H9 (cell line): Measurements from ENCODE around the gene COPS8. TPM values are rescaled to one million over a fixed set of nuclear protein-coding genes. Genes with fewer than 3 reads are reported as not detected.

ENCODE experiments used
- DNase-seq: peaks from one replicate; pipeline ENCODE4 v3.0.0-alpha.2; 2017
- H2AFZ ChIP-seq: one replicate; pipeline ENCODE4 v1.6.1; 2013; ENCODE audit warnings: mild to moderate bottlenecking, low read length, control low read depth, moderate library complexity
- H2AK5ac ChIP-seq: 2 replicates; pipeline ENCODE4 v1.6.1; 2013; ENCODE audit warnings: low read length, control low read depth, mixed read lengths; ENCODE audit not compliant: insufficient read length
- H2BK120ac ChIP-seq: one replicate; pipeline ENCODE4 v1.6.1; 2013; ENCODE audit warnings: low read depth, mild to moderate bottlenecking, low read length, control low read depth, inconsistent platforms; ENCODE audit not compliant: poor library complexity, severe bottlenecking
- H2BK12ac ChIP-seq: 2 replicates; pipeline ENCODE4 v1.6.1; 2013; ENCODE audit warnings: low read length, control low read depth, mixed read lengths, low read depth; ENCODE audit not compliant: insufficient read length
- H2BK15ac ChIP-seq: 2 replicates; pipeline ENCODE4 v1.6.1; 2013; ENCODE audit warnings: low read depth, low read length, control low read depth
- H2BK20ac ChIP-seq: one replicate; pipeline ENCODE4 v1.6.1; 2013; ENCODE audit warnings: low read depth, mild to moderate bottlenecking, low read length, control low read depth, inconsistent platforms; ENCODE audit not compliant: poor library complexity, severe bottlenecking
- H2BK5ac ChIP-seq: 2 replicates; pipeline ENCODE4 v1.6.1; 2013; ENCODE audit warnings: low read length, control low read depth, mixed read lengths; ENCODE audit not compliant: insufficient read length
- H3K14ac ChIP-seq: 2 replicates; pipeline ENCODE4 v1.6.1; 2013; ENCODE audit warnings: low read length, control low read depth; ENCODE audit not compliant: insufficient read depth
- H3K18ac ChIP-seq: 2 replicates; pipeline ENCODE4 v1.6.1; 2013; ENCODE audit warnings: low read depth, mild to moderate bottlenecking, mixed read lengths, low read length, control low read depth; ENCODE audit not compliant: insufficient read length
- H3K23ac ChIP-seq: 2 replicates; pipeline ENCODE4 v1.6.1; 2013; ENCODE audit warnings: low read length, control low read depth, mixed read lengths, low read depth; ENCODE audit not compliant: insufficient read length
- H3K23me2 ChIP-seq: 2 replicates; pipeline ENCODE4 v1.6.1; 2013; ENCODE audit warnings: low read depth, mild to moderate bottlenecking, mixed read lengths, low read length, control low read depth; ENCODE audit not compliant: insufficient read length, poor library complexity, severe bottlenecking
- H3K27ac ChIP-seq: 2 replicates; pipeline ENCODE4 v1.5.1; 2013; ENCODE audit warnings: low read length, control low read depth, mixed read lengths, low read depth; ENCODE audit not compliant: insufficient read length
- H3K27me3 ChIP-seq: 2 replicates; pipeline ENCODE4 v1.6.1; 2013; ENCODE audit warnings: low read length, control low read depth, inconsistent platforms; ENCODE audit not compliant: insufficient read depth
- H3K4ac ChIP-seq: 2 replicates; pipeline ENCODE4 v1.6.1; 2013; ENCODE audit warnings: low read depth, mild to moderate bottlenecking, control low read depth, inconsistent platforms, low read length, moderate library complexity
- H3K4me1 ChIP-seq: 2 replicates; pipeline ENCODE4 v1.6.1; 2013; ENCODE audit warnings: low read length, control low read depth, inconsistent platforms; ENCODE audit not compliant: insufficient read depth
- H3K4me2 ChIP-seq: 2 replicates; pipeline ENCODE4 v1.6.1; 2013; ENCODE audit warnings: low read length, control low read depth, mixed read lengths; ENCODE audit not compliant: insufficient read length, insufficient read depth
- H3K56ac ChIP-seq: 2 replicates; pipeline ENCODE4 v1.6.1; 2013; ENCODE audit warnings: low read depth, mild to moderate bottlenecking, mixed read lengths, low read length, control low read depth; ENCODE audit not compliant: insufficient read length
- H3K79me1 ChIP-seq: 2 replicates; pipeline ENCODE4 v1.6.1; 2013; ENCODE audit warnings: low read depth, mild to moderate bottlenecking, moderate library complexity, low read length, control low read depth, inconsistent platforms; ENCODE audit not compliant: insufficient read depth, poor library complexity, severe bottlenecking
- H3K79me2 ChIP-seq: 2 replicates; pipeline ENCODE4 v1.6.1; 2013; ENCODE audit warnings: low read length, control low read depth, inconsistent platforms; ENCODE audit not compliant: insufficient read depth
- H3K9ac ChIP-seq: 2 replicates; pipeline ENCODE4 v1.6.1; 2013; ENCODE audit warnings: low read length, control low read depth, mixed read lengths; ENCODE audit not compliant: insufficient read length; ENCODE audit errors: extremely low read depth
- H3K9me3 ChIP-seq: one replicate; pipeline ENCODE4 v1.6.1; 2013; ENCODE audit warnings: low read depth, low read length, inconsistent platforms; ENCODE audit not compliant: control insufficient read depth
- H3T11ph ChIP-seq: one replicate; pipeline ENCODE4 v1.6.1; 2013; ENCODE audit warnings: mild to moderate bottlenecking, low read length, control low read depth, inconsistent platforms
- H4K20me1 ChIP-seq: one replicate; pipeline ENCODE4 v1.6.1; 2013; ENCODE audit not compliant: control insufficient read depth, insufficient read length, insufficient read depth
- H4K5ac ChIP-seq: 2 replicates; pipeline ENCODE4 v1.6.1; 2013; ENCODE audit warnings: low read depth, mild to moderate bottlenecking, mixed read lengths, low read length, control low read depth; ENCODE audit not compliant: insufficient read length
- H4K8ac ChIP-seq: replicated peaks from 2 replicates; pipeline ENCODE4 v1.6.1; 2013; ENCODE audit warnings: low read length, control low read depth, mixed read lengths, low read depth; ENCODE audit not compliant: insufficient read length
- H4K91ac ChIP-seq: 2 replicates; pipeline ENCODE4 v1.6.1; 2013; ENCODE audit warnings: low read depth, mild to moderate bottlenecking, moderate library complexity, mixed read lengths, low read length, control low read depth; ENCODE audit not compliant: insufficient read length
- H3K27ac Mint-ChIP-seq, 3 experiments: 2 replicates in 2 of 3; 3 replicates in 1 of 3; pipeline ENCODE4 v1.8.0; 2020 to 2021; ENCODE audit warnings: mixed read lengths in 3 of 3, mild to moderate bottlenecking in 1 of 3, moderate library complexity in 1 of 3
- H3K27me3 Mint-ChIP-seq: 2 replicates; pipeline ENCODE4 v1.8.0; 2021; ENCODE audit warnings: low read depth, mild to moderate bottlenecking, moderate library complexity, mixed read lengths
- H3K36me3 Mint-ChIP-seq, 3 experiments: 2 replicates in 2 of 3; 3 replicates in 1 of 3; pipeline ENCODE4 v1.8.0; 2020 to 2021; ENCODE audit warnings: low read depth in 3 of 3, mixed read lengths in 3 of 3; ENCODE audit not compliant: insufficient read depth in 1 of 3
- H3K4me1 Mint-ChIP-seq, 2 experiments: 2 replicates each; pipeline ENCODE4 v1.8.0; 2020; ENCODE audit warnings: mixed read lengths in 2 of 2
- H3K4me3 Mint-ChIP-seq, 2 experiments: 2 replicates in 1 of 2; 3 replicates in 1 of 2; pipeline ENCODE4 v1.8.0; 2020 to 2021; ENCODE audit warnings: mild to moderate bottlenecking in 2 of 2, mixed read lengths in 2 of 2, moderate library complexity in 1 of 2
- H3K9me3 Mint-ChIP-seq, 2 experiments: 2 replicates in 1 of 2; 3 replicates in 1 of 2; pipeline ENCODE4 v1.8.0; 2020; ENCODE audit warnings: mild to moderate bottlenecking in 2 of 2, mixed read lengths in 2 of 2, moderate library complexity in 1 of 2
- CTCF ChIP-seq: fragments of 200-600 bp; sonication (generic); conservative IDR thresholded peaks from 3 replicates; pipeline ENCODE4 v1.8.0; 2021; ENCODE audit warnings: antibody characterized with exemption, mild to moderate bottlenecking
- WGBS: extraction: QIAGEN DNeasy Blood & Tissue Kit; methylation state at CpG from one replicate; pipeline ENCODE4 v1.1.7; 2013; ENCODE audit warnings: missing lambda C conversion rate, low lambda C conversion rate, mixed read lengths; ENCODE audit not compliant: insufficient read length; ENCODE audit errors: extremely low coverage; 5-methylcytosine and 5-hydroxymethylcytosine counted together
- total RNA-seq: library from RNA; stranded (reverse); gene quantifications from 2 replicates; pipeline ENCODE4 v1.2.1, GENCODE V29; 2021

COPS8 gene
- total RNA-seq, 1 experiment from 2014 or later, result 65.2 TPM

- no peak overlapping the region for H3K27ac ChIP-seq
- Mint-ChIP-seq H3K4me1 (no peaks in the 10 kb centered on the region), H3K27ac (no peak overlapping the region), H3K9me3 (peaks cover 3 to 5% of the 10 kb centered on the region in 2 experiments), H3K36me3 (no peaks in the 10 kb centered on the region), H3K27me3 (peaks cover 4% of the 10 kb centered on the region), H3K4me3 (no peak overlapping the region)
- no peak overlapping the region for H4K8ac ChIP-seq
- no peak overlapping the region for H4K91ac ChIP-seq
- H3K4ac ChIP-seq, result no peak overlapping the region
- no peak overlapping the region for H4K5ac ChIP-seq
- H4K20me1 ChIP-seq, result no peaks in the 10 kb centered on the region
- no peaks in the 10 kb centered on the region for H3K27me3 ChIP-seq
- no peak overlapping the region for H2BK15ac ChIP-seq
- DNase-seq, result no peak
- no peak overlapping the region for H2BK20ac ChIP-seq
- no peak overlapping the region for H2BK120ac ChIP-seq
- no peak overlapping the region for H2AK5ac ChIP-seq
- no peak overlapping the region for H3T11ph ChIP-seq
- H3K23me2 ChIP-seq, result no peaks in the 10 kb centered on the region
- H2BK12ac ChIP-seq, result no peak overlapping the region
- no peak overlapping the region for H3K18ac ChIP-seq
- TF ChIP-seq CTCF, result no peak
- WGBS, result no CpG with 5 or more reads among the region's 4 CpGs
- no peak overlapping the region for H2AFZ ChIP-seq
- H2BK5ac ChIP-seq, result no peak overlapping the region
- H3K4me2 ChIP-seq, result no peak overlapping the region
- no peaks in the 10 kb centered on the region for H3K79me2 ChIP-seq
- no peaks in the 10 kb centered on the region for H3K4me1 ChIP-seq
- no peaks in the 10 kb centered on the region for H3K79me1 ChIP-seq
- H3K56ac ChIP-seq, result no peak overlapping the region
- no peak overlapping the region for H3K23ac ChIP-seq
- H3K14ac ChIP-seq, result no peak overlapping the region
- no peak overlapping the region for H3K9ac ChIP-seq
- no peaks in the 10 kb centered on the region for H3K9me3 ChIP-seq
These were observed 55.1 kb downstream of the COPS8 start for GRCh38 chr2:237140689-237141285.
